GM19099 (cell line): ENCODE results near the gene DCTN1.

ENCODE experiments used
- POLR2A ChIP-seq: IDR thresholded peaks from 3 replicates; pipeline ENCODE4 v1.6.1; 2011; ENCODE audit warnings: low read depth; ENCODE audit not compliant: insufficient read length; ENCODE audit errors: extremely low read depth

DCTN1 gene

GRCh38 chr2:74361327-74361726, 18.8 kb downstream of the DCTN1 start:
- TF ChIP-seq POLR2A: no peak

GRCh38 chr2:74357627-74358026, 22.5 kb downstream of the DCTN1 start:
- TF ChIP-seq POLR2A: no peak

- TF ChIP-seq POLR2A: no peak
Measured at GRCh38 chr2:74349889-74350288, 30.2 kb downstream of the DCTN1 start.

GRCh38 chr2:74347742-74348141, 32.4 kb downstream of the DCTN1 start:
- TF ChIP-seq POLR2A: no peak

- no peak for TF ChIP-seq POLR2A
Measured at GRCh38 chr2:74347303-74347702, 32.8 kb downstream of the DCTN1 start.

GRCh38 chr2:74345272-74345943, 34.7 kb downstream of the DCTN1 start:
- no peak for TF ChIP-seq POLR2A

- TF ChIP-seq POLR2A: no peak
Measured at GRCh38 chr2:74343316-74343715, 36.8 kb downstream of the DCTN1 start, which contains the start of gene SLC4A5. Gene SLC4A5, minus strand, starts transcription at chr2:74343416. Its CDS starts 28,393 bp downstream, at chr2:74315023.

- no peak for TF ChIP-seq POLR2A
Measured at GRCh38 chr2:74334931-74335333, 45.2 kb downstream of the DCTN1 start.

GRCh38 chr2:74333896-74334586, 46.1 kb downstream of the DCTN1 start:
- no peak for TF ChIP-seq POLR2A

GRCh38 chr2:74333175-74333574, 46.9 kb downstream of the DCTN1 start:
- no peak for TF ChIP-seq POLR2A

GRCh38 chr2:74332550-74333174, 47.4 kb downstream of the DCTN1 start:
- TF ChIP-seq POLR2A: no peak

- no peak for TF ChIP-seq POLR2A
Measured at GRCh38 chr2:74328573-74328972, 51.5 kb downstream of the DCTN1 start.

GRCh38 chr2:74328074-74328473, 52.0 kb downstream of the DCTN1 start:
- TF ChIP-seq POLR2A: no peak

- TF ChIP-seq POLR2A: no peak
Measured at GRCh38 chr2:74327627-74328026, 52.5 kb downstream of the DCTN1 start.

GRCh38 chr2:74327199-74327598, 52.9 kb downstream of the DCTN1 start:
- no peak for TF ChIP-seq POLR2A

- TF ChIP-seq POLR2A: no peak
Measured at GRCh38 chr2:74325815-74326214, 54.3 kb downstream of the DCTN1 start.
